PC-3 (cell line): ENCODE measurements around the gene MEF2C. TPM values are rescaled to one million over a fixed set of nuclear protein-coding genes. Genes with fewer than 3 reads are reported as not detected.
A peak's percentile ranks its signal among the peaks of the same experiment; 100 is the strongest.

Experiments
- ATAC-seq: fragments of 200-7000 bp; cut with Tn5 transposase; 2 replicates; pipeline ENCODE4 v1.9.1; 2020; ENCODE audit warnings: mild to moderate bottlenecking, moderate library complexity
- BruUV-seq: library from RNA; stranded (reverse); fragments of 400-500 nt; replicated peaks from 2 replicates; lab custom pipeline; 2021; lab: Mats Ljungman, UMichigan
- CTCF ChIA-PET: fragments of 300-600 bp; sonication (Branson Sonifier 250); formaldehyde crosslinking; loops from one replicate; lab custom pipeline; 2022; ENCODE audit warnings: antibody characterized with exemption; lab: Charles Lee
- POLR2A ChIA-PET: fragments of 300-600 bp; sonication (Branson Sonifier 250); formaldehyde crosslinking; loops from one replicate; lab custom pipeline; 2022; ENCODE audit warnings: antibody characterized with exemption; ENCODE audit not compliant: unreplicated experiment; lab: Charles Lee
- DNase-seq: peaks from one replicate; pipeline ENCODE4 v3.0.0-alpha.2; 2015
- H2AFZ ChIP-seq: fragments of 300-600 bp; sonication (generic); 2 replicates; pipeline ENCODE4 v1.6.0; 2016; ENCODE audit warnings: antibody characterized with exemption, low read length
- H3F3A ChIP-seq: fragments of 300-600 bp; sonication (generic); one replicate; pipeline ENCODE4 v1.6.0; 2017; ENCODE audit warnings: antibody characterized with exemption, low read length, control low read depth, mild to moderate bottlenecking; ENCODE audit not compliant: unreplicated experiment
- H3K27ac ChIP-seq: fragments of 300-600 bp; sonication (generic); 2 replicates; pipeline ENCODE4 v1.5.1; 2016; ENCODE audit warnings: mild to moderate bottlenecking, low read length
- H3K27me3 ChIP-seq: fragments of 300-600 bp; sonication (generic); 2 replicates; pipeline ENCODE4 v1.6.1; 2016; ENCODE audit warnings: low read length, mixed read lengths
- H3K36me3 ChIP-seq: fragments of 300-600 bp; sonication (generic); 2 replicates; pipeline ENCODE4 v1.6.1; 2016; ENCODE audit warnings: low read depth, mixed run types, low read length, mixed read lengths
- H3K4me1 ChIP-seq: fragments of 300-600 bp; sonication (generic); 2 replicates; pipeline ENCODE4 v1.5.1; 2016; ENCODE audit warnings: low read length; ENCODE audit not compliant: insufficient read depth
- H3K4me2 ChIP-seq: fragments of 300-600 bp; sonication (generic); 2 replicates; pipeline ENCODE4 v1.6.0; 2016; ENCODE audit warnings: low read length
- H3K4me3 ChIP-seq: fragments of 300-600 bp; sonication (generic); 2 replicates; pipeline ENCODE4 v1.5.1; 2016; ENCODE audit warnings: mild to moderate bottlenecking, low read length, mixed read lengths
- H3K79me2 ChIP-seq: fragments of 300-600 bp; sonication (generic); 2 replicates; pipeline ENCODE4 v1.6.1; 2017; ENCODE audit warnings: low read length, mixed read lengths
- H3K9ac ChIP-seq: fragments of 300-600 bp; sonication (generic); 2 replicates; pipeline ENCODE4 v1.6.0; 2016; ENCODE audit warnings: mild to moderate bottlenecking, low read length
- H3K9me2 ChIP-seq: fragments of 300-600 bp; sonication (generic); replicated peaks from 2 replicates; pipeline ENCODE4 v1.6.1; 2016; ENCODE audit warnings: mixed run types, low read length, mixed read lengths
- H3K9me3 ChIP-seq: fragments of 300-600 bp; sonication (generic); 2 replicates; pipeline ENCODE4 v1.6.1; 2016; ENCODE audit warnings: low read length, mixed read lengths
- H4K20me1 ChIP-seq: fragments of 300-600 bp; sonication (generic); 2 replicates; pipeline ENCODE4 v1.6.1; 2016; ENCODE audit warnings: low read length, mixed read lengths
- CTCF ChIP-seq: fragments of 300-600 bp; sonication (generic); conservative IDR thresholded peaks from 2 replicates; pipeline ENCODE4 v1.5.1; 2017; ENCODE audit warnings: antibody characterized with exemption, low read depth, mild to moderate bottlenecking, low read length
- EZH2 ChIP-seq: fragments of 300-600 bp; sonication (generic); IDR thresholded peaks from one replicate; pipeline ENCODE4 v1.6.1; 2017; ENCODE audit warnings: antibody characterized with exemption, mild to moderate bottlenecking, low read length; ENCODE audit not compliant: unreplicated experiment
- EZH2phosphoT487 ChIP-seq: fragments of 300-600 bp; sonication (generic); IDR thresholded peaks from 2 replicates; pipeline ENCODE4 v1.6.1; 2018; ENCODE audit warnings: mild to moderate bottlenecking, antibody characterized with exemption, low read length, borderline replicate concordance
- intact Hi-C: fragments of 100-400 bp; cut with micrococcal nuclease; formaldehyde crosslinking; loops from 2 replicates; pipeline ENCODE4 v1.9.0; 2023
- total RNA-seq: library from RNA; depleted of rRNA; stranded (reverse); fragments of >200 nt; gene quantifications from 2 replicates; pipeline ENCODE4 v1.2.3, GENCODE V29; 2014

MEF2C gene
- total RNA-seq, 1 experiment from 2014 or later = 8.0 TPM

GRCh38 chr5:88741964-88742363 lies 141.0 kb downstream of the MEF2C start:
- no peak overlapping the region for H3K27ac ChIP-seq
- H3K36me3 ChIP-seq = no peaks in the 10 kb centered on the region
- no peak for ATAC-seq
- no peak for DNase-seq
- H3K9ac ChIP-seq = no peak overlapping the region
- no peaks in the 10 kb centered on the region for H3F3A ChIP-seq
- ChIA-PET CTCF (no interaction called here), POLR2A (no interaction called here)
- intact Hi-C loops = loop anchor here (5.0 kb wide), 1 partner anchor 45 kb away; no protein-coding TSS in a partner anchor
- H3K79me2 ChIP-seq = no peaks in the 10 kb centered on the region
- no peaks in the 10 kb centered on the region for H3K27me3 ChIP-seq
- TF ChIP-seq EZH2phosphoT487 (no peak), CTCF (no peak), EZH2 (no peak)
- H3K4me1 ChIP-seq = peaks cover 23% of the 10 kb centered on the region
- no peaks in the 10 kb centered on the region for H4K20me1 ChIP-seq
- H3K4me2 ChIP-seq = no peak overlapping the region
- no TSS peak for BruUV-seq
- H3K9me2 ChIP-seq = no peaks in the 10 kb centered on the region
- H3K4me3 ChIP-seq = no peak overlapping the region
- H3K9me3 ChIP-seq = no peaks in the 10 kb centered on the region
- no peak overlapping the region for H2AFZ ChIP-seq

DNA sequence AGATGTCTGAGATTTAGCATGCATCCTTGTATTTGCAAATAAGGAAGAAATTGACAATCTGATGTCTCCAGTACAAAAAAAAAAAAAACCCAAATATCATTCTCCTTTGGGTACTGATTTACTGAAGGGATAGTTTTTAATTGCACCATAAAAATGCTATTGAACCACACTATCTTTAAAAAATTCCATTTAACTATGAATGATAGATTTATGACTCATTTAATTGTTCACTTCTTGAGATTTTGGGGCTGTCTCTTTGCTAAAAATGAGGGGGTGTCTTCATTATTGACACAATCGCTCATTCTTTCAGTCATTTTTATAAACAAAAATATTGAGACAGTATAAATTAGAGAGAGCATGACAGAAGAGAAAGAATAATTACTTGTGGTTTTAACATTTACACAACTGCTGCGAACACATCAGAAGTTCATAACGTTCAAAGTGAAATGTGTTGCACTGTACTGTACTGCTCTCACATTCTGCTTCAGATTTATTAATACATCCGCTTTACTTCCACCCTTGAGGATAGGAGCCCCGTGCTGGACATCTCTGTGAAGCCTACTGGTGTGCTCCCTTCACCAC lies 142.3 kb downstream of the MEF2C start:
- 0 out of 2 replicates have a peak overlapping the region, but pooled peaks have one; percentile 1 for H3K4me2 ChIP-seq
- TF ChIP-seq CTCF (no peak), EZH2 (no peak), EZH2phosphoT487 (no peak)
- H3K4me1 ChIP-seq = peaks cover 23% of the 10 kb centered on the region
- H3K9me3 ChIP-seq = no peaks in the 10 kb centered on the region
- no peaks in the 10 kb centered on the region for H3K27me3 ChIP-seq
- H3K36me3 ChIP-seq = no peaks in the 10 kb centered on the region
- H3K9me2 ChIP-seq = no peaks in the 10 kb centered on the region
- H4K20me1 ChIP-seq = no peaks in the 10 kb centered on the region
- CTCF ChIA-PET = no interaction called here
- intact Hi-C loops = loop anchor here (5.0 kb wide), 1 partner anchor 47 kb away; no protein-coding TSS in a partner anchor
- no peak overlapping the region for H3K9ac ChIP-seq
- 0 out of 2 replicates have a peak overlapping the region, but pooled peaks have one; percentile 6 for H3K27ac ChIP-seq
- H3K79me2 ChIP-seq = no peaks in the 10 kb centered on the region
- DNase-seq (no peak), ATAC-seq (no peak)
- H2AFZ ChIP-seq = no peak overlapping the region
- BruUV-seq = no TSS peak
- no peak overlapping the region for H3K4me3 ChIP-seq
- no peaks in the 10 kb centered on the region for H3F3A ChIP-seq
- POLR2A ChIA-PET = interaction anchor here (0.6 kb wide), 1 partner anchor 79 kb away, joined by 3 read pairs; no protein-coding TSS in a partner anchor

DNA sequence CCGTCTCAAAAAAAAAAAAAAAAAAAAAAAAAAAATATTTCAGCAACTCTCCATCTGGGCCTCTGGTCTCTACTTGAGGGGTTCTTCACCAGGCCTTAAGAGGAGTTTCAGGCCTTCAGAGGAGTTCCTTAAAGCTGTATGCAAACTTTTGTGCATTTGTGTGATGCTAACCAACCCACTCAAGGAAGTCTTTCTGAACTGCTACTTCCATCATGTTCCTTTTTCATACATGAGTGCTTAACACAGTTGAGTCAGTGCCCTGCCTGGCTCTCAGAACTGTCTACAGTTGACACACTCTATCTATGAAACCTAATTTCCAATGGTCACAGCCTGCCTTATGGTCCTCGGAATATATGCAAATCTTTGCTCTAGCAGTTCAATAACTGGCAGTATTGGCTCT lies 146.5 kb downstream of the MEF2C start:
- intact Hi-C loops = loop anchor here (10.0 kb wide), 1 partner anchor 1448 kb away; no protein-coding TSS in a partner anchor
- CTCF ChIA-PET = no interaction called here
- ATAC-seq = no peak

More for the DNA sequence above, 146.5 kb downstream of the MEF2C start:
- BruUV-seq = no TSS peak
- Histone ChIP-seq H3K4me2 (no peak overlapping the region), H3K9me3 (no peaks in the 10 kb centered on the region), H3K79me2 (no peaks in the 10 kb centered on the region), H3K9me2 (no peaks in the 10 kb centered on the region), H3K4me1 (peaks cover 20% of the 10 kb centered on the region), H4K20me1 (no peaks in the 10 kb centered on the region), H3K27me3 (no peaks in the 10 kb centered on the region), H2AFZ (no peak overlapping the region), H3F3A (no peaks in the 10 kb centered on the region), H3K27ac (no peak overlapping the region), H3K9ac (no peak overlapping the region), H3K36me3 (no peaks in the 10 kb centered on the region), H3K4me3 (no peak overlapping the region)
- POLR2A ChIA-PET = no interaction called here
- TF ChIP-seq EZH2phosphoT487 = no peak
- TF ChIP-seq CTCF = no peak
- TF ChIP-seq EZH2 = no peak
- DNase-seq = no peak
